ENCODE results near the gene POC1B. TPM values are rescaled to one million over a fixed set of nuclear protein-coding genes. Genes with fewer than 3 reads are reported as not detected.

POC1B gene
- total RNA-seq, 1 experiment from 2014 or later: 17.8 TPM

- no peak for TF ChIP-seq ZNF532 (CRISPR knock-in tag; IDR thresholded peaks at IDR 0.05; ENCODE audit: borderline replicate concordance)
- no peak for TF ChIP-seq ZBTB21 (CRISPR knock-in tag; IDR thresholded peaks at IDR 0.05; ENCODE audit: borderline replicate concordance)
- no peak for TF ChIP-seq ETV6 (CRISPR knock-in tag; IDR thresholded peaks at IDR 0.05)
- no peak for TF ChIP-seq NFE2L1 (CRISPR knock-in tag; IDR thresholded peaks at IDR 0.05)
- TF ChIP-seq FOXK1 (CRISPR knock-in tag; IDR thresholded peaks at IDR 0.05): no peak
- TF ChIP-seq ATF1 (CRISPR knock-in tag; IDR thresholded peaks at IDR 0.05): no peak
- no peak for TF ChIP-seq SMAD4 (CRISPR knock-in tag; IDR thresholded peaks at IDR 0.05)
- no peak for TF ChIP-seq ELF4 (CRISPR knock-in tag; IDR thresholded peaks at IDR 0.05; ENCODE audit: low read depth)
- TF ChIP-seq ZNF671 (CRISPR knock-in tag; IDR thresholded peaks at IDR 0.05): no peak
- no peak for TF ChIP-seq MLX (CRISPR knock-in tag; IDR thresholded peaks at IDR 0.05)
- no peak for TF ChIP-seq NR2C2 (CRISPR knock-in tag; IDR thresholded peaks at IDR 0.05)
Observed at GRCh38 chr12:89507015-89507824, 18.6 kb downstream of the POC1B start (continued).

GRCh38 chr12:89506050-89506449 lies 19.8 kb downstream of the POC1B start:
- DNase-seq (ENCODE audit: low spot score) (no peak), ATAC-seq (no peak)
- H3K9me3 Mint-ChIP-seq: peaks cover 11% of the 10 kb centered on the region
- CTCF ChIA-PET: no interaction called here
- H3K36me3 Mint-ChIP-seq: peaks cover 13% of the 10 kb centered on the region; the same call in 1 of the 2 replicates
- no peak overlapping the region for H3K4me3 Mint-ChIP-seq
- H3K27ac Mint-ChIP-seq: no peak overlapping the region
- POLR2A ChIA-PET: no interaction called here
- 0 out of 2 replicates have a peak, but pooled peaks cover 3% of the 10 kb centered on the region for H3K4me1 Mint-ChIP-seq
- TF ChIP-seq FOXP1 (CRISPR knock-in tag; IDR thresholded peaks at IDR 0.05; ENCODE audit: borderline replicate concordance): no peak
- H3K27me3 Mint-ChIP-seq (ENCODE audit: low read depth): no peaks in the 10 kb centered on the region

- ATAC-seq (no peak), DNase-seq (ENCODE audit: low spot score) (no peak)
- Mint-ChIP-seq H3K27me3 (ENCODE audit: low read depth) (no peaks in the 10 kb centered on the region), H3K36me3 (peaks cover 13% of the 10 kb centered on the region; the same call in 1 of the 2 replicates), H3K4me3 (no peak overlapping the region), H3K9me3 (peaks cover 11% of the 10 kb centered on the region), H3K27ac (no peak overlapping the region), H3K4me1 (0 out of 2 replicates have a peak, but pooled peaks cover 3% of the 10 kb centered on the region)
- ChIA-PET CTCF (no interaction called here), POLR2A (no interaction called here)
- TF ChIP-seq NFATC4 (CRISPR knock-in tag; IDR thresholded peaks at IDR 0.05) (no peak), ZSCAN18 (CRISPR knock-in tag; IDR thresholded peaks at IDR 0.05) (no peak), ZNF512 (CRISPR knock-in tag; IDR thresholded peaks at IDR 0.05; ENCODE audit: borderline replicate concordance) (no peak), STAT6 (CRISPR knock-in tag; conservative IDR thresholded peaks at IDR 0.05; ENCODE audit: low read depth) (no peak), MYBL2 (CRISPR knock-in tag; IDR thresholded peaks at IDR 0.05) (no peak), NFYB (CRISPR knock-in tag; conservative IDR thresholded peaks at IDR 0.05; ENCODE audit: low read depth) (no peak), ZNF671 (CRISPR knock-in tag; IDR thresholded peaks at IDR 0.05) (no peak)
Observed at GRCh38 chr12:89504560-89505346, 21.1 kb downstream of the POC1B start.

All from WTC11 (cell line).